Measurements from ENCODE around the gene YLPM1. TPM values are rescaled to one million over a fixed set of nuclear protein-coding genes. Genes with fewer than 3 reads are reported as not detected.

The YLPM1 gene
- total and polyA plus RNA-seq, 2 experiments from 2014 or later, result 16.8 to 19.3 TPM

DNA sequence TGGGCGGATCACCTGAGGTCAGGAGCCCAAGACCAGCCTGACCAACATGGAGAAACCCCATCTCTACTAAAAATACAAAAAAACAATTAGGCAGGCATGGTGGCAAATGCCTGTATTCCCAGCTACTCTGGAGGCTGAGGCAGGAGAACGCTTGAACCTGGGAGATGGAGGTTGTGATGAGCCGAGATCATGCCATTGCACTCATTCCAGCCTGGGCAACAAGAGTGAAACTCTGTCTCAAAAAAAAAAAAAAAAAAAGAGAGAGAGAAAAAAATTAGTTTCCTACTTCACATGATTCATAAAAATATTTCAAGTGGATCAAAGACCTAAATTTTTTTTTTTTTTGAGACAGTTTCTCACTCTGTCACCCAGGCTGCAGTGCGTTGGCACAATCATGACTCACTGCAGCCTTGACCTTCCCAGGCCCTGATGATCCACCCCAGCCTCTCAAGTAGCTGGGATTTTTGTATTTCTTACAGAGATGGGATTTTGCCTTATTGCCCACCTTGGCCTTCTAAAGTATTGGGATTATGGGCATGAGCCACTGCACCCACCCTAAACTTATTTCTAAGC is 25.3 kb upstream of the YLPM1 start:
- no peaks in the 10 kb centered on the region for H3K9me2 ChIP-seq (ENCODE audit: insufficient read depth)
- peak overlapping the region; percentile 59 for H3K27ac ChIP-seq
- H3K9me3 ChIP-seq (ENCODE audit: low read depth), result no peaks in the 10 kb centered on the region
- H3F3A ChIP-seq (ENCODE audit: insufficient read depth), result peaks cover 5% of the 10 kb centered on the region; the same call in 1 of the 2 replicates
- in situ Hi-C loops (cut with MboI), result no loop called here
- 75 to 85% methylated on average over 4 of the region's 4 CpGs for WGBS, 2 experiments (ENCODE audit: low coverage in 1 of 2, low lambda C conversion rate in 2 of 2, missing lambda C conversion rate in 2 of 2)
- H3K36me3 ChIP-seq (ENCODE audit: low read depth), result peaks cover 41% of the 10 kb centered on the region; the same call in 1 of the 2 replicates
- H3K4me2 ChIP-seq (ENCODE audit: unreplicated experiment), result no peak overlapping the region
- H2AFZ ChIP-seq, result no peak overlapping the region
- no peaks in the 10 kb centered on the region for H3K27me3 ChIP-seq (replicated peaks; ENCODE audit: insufficient read depth)
- H3K79me2 ChIP-seq (ENCODE audit: insufficient read depth), result no peaks in the 10 kb centered on the region
- no peaks in the 10 kb centered on the region for H3K4me1 ChIP-seq (ENCODE audit: insufficient read depth)
- H3K4me3 ChIP-seq, result no peak overlapping the region
- no peak overlapping the region for H3K9ac ChIP-seq
- H4K20me1 ChIP-seq (ENCODE audit: insufficient read depth), result no peaks in the 10 kb centered on the region
- peak; percentile 76 for DNase-seq
- TF ChIP-seq EZH2 (IDR thresholded peaks at IDR 0.05; ENCODE audit: insufficient read depth, poor library complexity, severe bottlenecking) (no peak), EZH2phosphoT487 (IDR thresholded peaks at IDR 0.05; ENCODE audit: insufficient read depth, low read depth) (no peak)

DNA sequence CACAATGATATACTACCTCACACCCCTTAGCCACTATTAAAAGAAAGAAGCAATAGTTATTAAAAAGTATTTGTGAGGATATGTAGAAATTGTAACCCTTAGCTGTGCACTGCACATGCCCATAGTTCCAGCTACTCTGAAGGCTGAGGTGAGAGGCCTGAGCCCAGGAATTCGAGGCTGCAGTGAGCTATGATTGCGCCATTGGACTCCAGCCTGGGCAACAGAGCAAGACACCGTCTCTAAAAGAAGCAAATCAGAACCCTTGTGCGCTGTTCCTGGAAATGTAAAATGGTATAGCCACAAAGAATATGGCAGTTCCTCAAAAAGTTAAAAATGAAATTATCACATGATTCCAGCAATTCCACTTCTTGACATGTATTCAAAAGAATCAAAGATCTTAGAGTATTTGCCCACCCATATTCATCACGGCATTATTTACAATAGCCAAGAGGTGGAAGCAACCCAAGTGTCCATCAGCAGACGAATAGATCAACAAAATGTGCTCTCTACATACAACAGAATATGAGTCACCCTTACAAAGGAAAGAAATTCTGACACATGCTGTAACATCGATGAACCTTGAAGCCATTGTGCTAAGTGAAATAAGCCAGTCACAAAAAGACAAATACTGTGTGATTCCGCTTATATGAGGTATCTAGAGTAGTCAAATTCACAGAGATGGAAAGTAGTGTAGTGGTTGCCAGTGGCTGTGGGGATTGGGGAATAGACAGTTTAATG is 23.7 kb upstream of the YLPM1 start:
- Histone ChIP-seq H3K9ac (no peak overlapping the region), H2AFZ (no peak overlapping the region), H3K79me2 (ENCODE audit: insufficient read depth) (no peaks in the 10 kb centered on the region), H3K9me3 (ENCODE audit: low read depth) (no peaks in the 10 kb centered on the region), H3K9me2 (ENCODE audit: insufficient read depth) (no peaks in the 10 kb centered on the region), H3K27ac (no peak overlapping the region), H4K20me1 (ENCODE audit: insufficient read depth) (no peaks in the 10 kb centered on the region), H3K4me3 (no peak overlapping the region), H3K27me3 (replicated peaks; ENCODE audit: insufficient read depth) (no peaks in the 10 kb centered on the region), H3K4me2 (ENCODE audit: unreplicated experiment) (no peak overlapping the region), H3K4me1 (ENCODE audit: insufficient read depth) (no peaks in the 10 kb centered on the region), H3F3A (ENCODE audit: insufficient read depth) (peaks cover 5% of the 10 kb centered on the region; the same call in 1 of the 2 replicates), H3K36me3 (ENCODE audit: low read depth) (peaks cover 31% of the 10 kb centered on the region; the same call in 1 of the 2 replicates)
- in situ Hi-C loops (cut with MboI), result no loop called here
- WGBS, 2 experiments (ENCODE audit: low coverage in 1 of 2, low lambda C conversion rate in 2 of 2, missing lambda C conversion rate in 2 of 2), result 96 to 97% methylated on average over 8 of the region's 8 CpGs
- TF ChIP-seq EZH2 (IDR thresholded peaks at IDR 0.05; ENCODE audit: insufficient read depth, poor library complexity, severe bottlenecking) (no peak), EZH2phosphoT487 (IDR thresholded peaks at IDR 0.05; ENCODE audit: insufficient read depth, low read depth) (no peak)
- peak; percentile 18 for DNase-seq

DNA sequence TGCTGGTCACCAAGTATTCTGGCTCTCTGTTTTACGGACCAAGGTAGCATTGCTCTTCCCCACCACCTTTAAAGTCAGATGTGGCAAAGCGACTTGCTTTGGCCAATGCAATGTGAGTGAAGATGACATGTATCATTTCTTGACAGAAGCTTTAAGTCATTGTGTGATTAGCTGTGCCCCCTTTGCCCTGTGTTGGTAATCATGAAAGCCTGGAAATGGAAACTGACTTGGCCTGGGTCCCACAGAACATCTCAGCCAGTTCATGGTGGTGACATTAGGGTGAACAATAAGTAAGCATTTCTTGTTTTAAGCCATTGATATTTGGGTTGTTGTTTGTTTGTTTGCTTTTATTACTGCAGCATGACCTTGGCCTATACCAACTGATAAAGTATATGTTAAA is 15.9 kb upstream of the YLPM1 start:
- in situ Hi-C loops (cut with MboI), result no loop called here
- Histone ChIP-seq H3K27me3 (replicated peaks; ENCODE audit: insufficient read depth) (no peaks in the 10 kb centered on the region), H3K36me3 (ENCODE audit: low read depth) (no peaks in the 10 kb centered on the region), H3K79me2 (ENCODE audit: insufficient read depth) (no peaks in the 10 kb centered on the region), H3F3A (ENCODE audit: insufficient read depth) (no peaks in the 10 kb centered on the region), H3K9me2 (ENCODE audit: insufficient read depth) (no peaks in the 10 kb centered on the region), H3K9ac (no peak overlapping the region), H3K4me3 (no peak overlapping the region), H2AFZ (no peak overlapping the region), H3K4me1 (ENCODE audit: insufficient read depth) (no peaks in the 10 kb centered on the region), H3K27ac (no peak overlapping the region), H3K4me2 (ENCODE audit: unreplicated experiment) (no peak overlapping the region), H3K9me3 (ENCODE audit: low read depth) (no peaks in the 10 kb centered on the region), H4K20me1 (ENCODE audit: insufficient read depth) (no peaks in the 10 kb centered on the region)
- DNase-seq, result no peak
- WGBS, 2 experiments (ENCODE audit: low coverage in 1 of 2, low lambda C conversion rate in 2 of 2, missing lambda C conversion rate in 2 of 2), result 89 to 93% methylated on average over 2 of the region's 2 CpGs
- TF ChIP-seq EZH2phosphoT487 (IDR thresholded peaks at IDR 0.05; ENCODE audit: insufficient read depth, low read depth), result no peak
- TF ChIP-seq EZH2 (IDR thresholded peaks at IDR 0.05; ENCODE audit: insufficient read depth, poor library complexity, severe bottlenecking), result no peak

- Histone ChIP-seq H4K20me1 (ENCODE audit: insufficient read depth) (no peaks in the 10 kb centered on the region), H3K36me3 (ENCODE audit: low read depth) (no peaks in the 10 kb centered on the region), H3F3A (ENCODE audit: insufficient read depth) (no peaks in the 10 kb centered on the region), H3K4me2 (ENCODE audit: unreplicated experiment) (no peak overlapping the region), H2AFZ (no peak overlapping the region), H3K4me1 (ENCODE audit: insufficient read depth) (no peaks in the 10 kb centered on the region), H3K27me3 (replicated peaks; ENCODE audit: insufficient read depth) (no peaks in the 10 kb centered on the region), H3K4me3 (no peak overlapping the region), H3K79me2 (ENCODE audit: insufficient read depth) (no peaks in the 10 kb centered on the region), H3K9me2 (ENCODE audit: insufficient read depth) (no peaks in the 10 kb centered on the region), H3K27ac (no peak overlapping the region), H3K9ac (no peak overlapping the region), H3K9me3 (ENCODE audit: low read depth) (no peaks in the 10 kb centered on the region)
- TF ChIP-seq EZH2 (IDR thresholded peaks at IDR 0.05; ENCODE audit: insufficient read depth, poor library complexity, severe bottlenecking) (no peak), EZH2phosphoT487 (IDR thresholded peaks at IDR 0.05; ENCODE audit: insufficient read depth, low read depth) (no peak)
- WGBS, 2 experiments (ENCODE audit: low coverage in 1 of 2, low lambda C conversion rate in 2 of 2, missing lambda C conversion rate in 2 of 2), result 39 to 46% methylated on average over 2 of the region's 2 CpGs
- no peak for DNase-seq
- in situ Hi-C loops (cut with MboI), result no loop called here
Measured at GRCh38 chr14:74754157-74754556, 9.0 kb upstream of the YLPM1 start.

Measured in GM23248 (cell line).